RWPE1 (cell line): ENCODE results near the gene CMTR1.

Experiments used
- CTCF ChIA-PET: fragments of 350-600 bp; sonication (Branson Sonifier 250); formaldehyde crosslinking; extraction: SDS; loops from one replicate; lab custom pipeline; 2021; lab: Yijun Ruan, JAX
- POLR2A ChIA-PET: fragments of 400-600 bp; formaldehyde crosslinking; extraction: SDS; loops from one replicate; lab custom pipeline; 2020; ENCODE audit warnings: antibody characterized with exemption; ENCODE audit not compliant: low non-redundant PET; lab: Yijun Ruan, JAX
- DNase-seq: peaks from one replicate; pipeline ENCODE4 v3.0.0; 2012; ENCODE audit warnings: low spot score
- H3K27ac ChIP-seq: fragments of 450-650 bp; 2 replicates; pipeline ENCODE4 v1.5.1; 2017
- CTCF ChIP-seq: fragments of 450-650 bp; conservative IDR thresholded peaks from 2 replicates; pipeline ENCODE4 v1.5.1; 2017; ENCODE audit warnings: low read depth, mild to moderate bottlenecking

CMTR1 gene

GRCh38 chr6:37432916-37433656, at the start of gene CMTR1:
TSS of gene CMTR1 (plus strand) at chr6:37433221. CDS start at chr6:37435630, 2,409 bp downstream.
- peak; percentile 98 for DNase-seq
- TF ChIP-seq CTCF: no peak
- peak within 1 kb of the TSS; percentile 81 for H3K27ac ChIP-seq
- CTCF ChIA-PET: interaction anchor here (0.6 to 1.3 kb wide), 2 partner anchors 52 to 133 kb away, joined by 3 to 7 read pairs; no protein-coding TSS in a partner anchor
- POLR2A ChIA-PET: interaction anchor here (0.5 kb wide), 1 partner anchor 154 kb away, joined by 3 read pairs; no protein-coding TSS in a partner anchor

GRCh38 chr6:37388578-37388977, 44.4 kb upstream of the CMTR1 start:
- ChIA-PET POLR2A (no interaction called here), CTCF (interaction anchor here (0.6 kb wide), 1 partner anchor 15 kb away, joined by 3 read pairs; no protein-coding TSS in a partner anchor)
- DNase-seq: no peak
- TF ChIP-seq CTCF: no peak
- no peak overlapping the region for H3K27ac ChIP-seq

GRCh38 chr6:37389857-37390256, 43.2 kb upstream of the CMTR1 start:
- no peak for TF ChIP-seq CTCF
- DNase-seq: no peak
- ChIA-PET POLR2A (no interaction called here), CTCF (no interaction called here)
- H3K27ac ChIP-seq: no peak overlapping the region

GRCh38 chr6:37391120-37391519, 41.9 kb upstream of the CMTR1 start:
- CTCF ChIA-PET: no interaction called here
- POLR2A ChIA-PET: no interaction called here
- no peak for DNase-seq
- no peak for TF ChIP-seq CTCF
- H3K27ac ChIP-seq: no peak overlapping the region

- CTCF ChIA-PET: no interaction called here
Measured at GRCh38 chr6:37392821-37393220, 40.2 kb upstream of the CMTR1 start.

More at GRCh38 chr6:37392821-37393220, 40.2 kb upstream of the CMTR1 start:
- no peak for DNase-seq
- no peak overlapping the region for H3K27ac ChIP-seq
- POLR2A ChIA-PET: no interaction called here
- TF ChIP-seq CTCF: no peak
